GM21786 (cell line): ENCODE data around the gene MIPOL1.

Experiments used
- ATAC-seq: cut with Tn5 transposase; IDR thresholded peaks from one replicate; pipeline ENCODE4 v1.9.1; 2021; ENCODE audit not compliant: unreplicated experiment

The MIPOL1 gene

DNA sequence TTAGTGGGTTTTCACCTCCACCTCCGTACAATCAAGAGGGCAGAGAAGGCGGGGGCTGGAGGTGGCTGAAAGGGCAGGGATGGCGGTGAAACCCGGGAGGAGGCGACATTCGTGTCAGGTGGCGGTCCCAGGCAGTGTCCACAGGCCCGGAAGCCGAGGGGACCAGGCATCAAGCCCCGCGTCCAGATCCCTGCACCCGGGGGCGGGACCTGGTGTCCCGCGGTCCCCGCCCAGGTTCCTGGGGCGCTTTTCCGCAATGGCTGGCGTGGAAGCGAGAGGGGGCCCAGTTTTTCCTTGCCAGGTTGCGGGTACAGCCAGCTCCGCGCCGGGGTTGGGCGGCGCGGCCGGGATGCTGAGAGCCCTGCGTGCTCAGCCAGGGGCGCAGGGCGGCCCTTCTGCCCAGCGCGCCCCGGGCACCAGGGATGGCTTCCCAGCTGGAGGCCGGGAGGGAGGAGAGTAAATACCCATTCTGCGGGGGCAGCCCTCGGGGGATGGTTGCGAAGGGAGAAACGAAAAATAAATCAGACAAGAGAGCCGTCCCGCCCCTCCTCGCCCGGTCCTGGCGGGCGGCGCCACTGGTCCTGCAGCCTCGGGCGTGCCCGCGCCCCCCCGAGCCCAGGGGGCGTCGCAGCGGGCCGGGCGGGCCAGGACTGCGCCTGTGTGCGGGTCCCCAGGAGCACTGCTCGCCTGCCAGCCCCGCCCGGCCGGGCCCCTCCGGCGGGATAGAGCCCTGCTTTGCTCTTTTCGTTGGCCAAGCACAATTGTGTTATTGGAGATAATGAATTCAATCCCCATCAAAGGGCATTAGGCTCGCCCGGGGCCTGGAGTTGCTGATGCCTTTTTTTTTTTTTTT is 385.8 kb downstream of the MIPOL1 start:
- no peak for ATAC-seq

DNA sequence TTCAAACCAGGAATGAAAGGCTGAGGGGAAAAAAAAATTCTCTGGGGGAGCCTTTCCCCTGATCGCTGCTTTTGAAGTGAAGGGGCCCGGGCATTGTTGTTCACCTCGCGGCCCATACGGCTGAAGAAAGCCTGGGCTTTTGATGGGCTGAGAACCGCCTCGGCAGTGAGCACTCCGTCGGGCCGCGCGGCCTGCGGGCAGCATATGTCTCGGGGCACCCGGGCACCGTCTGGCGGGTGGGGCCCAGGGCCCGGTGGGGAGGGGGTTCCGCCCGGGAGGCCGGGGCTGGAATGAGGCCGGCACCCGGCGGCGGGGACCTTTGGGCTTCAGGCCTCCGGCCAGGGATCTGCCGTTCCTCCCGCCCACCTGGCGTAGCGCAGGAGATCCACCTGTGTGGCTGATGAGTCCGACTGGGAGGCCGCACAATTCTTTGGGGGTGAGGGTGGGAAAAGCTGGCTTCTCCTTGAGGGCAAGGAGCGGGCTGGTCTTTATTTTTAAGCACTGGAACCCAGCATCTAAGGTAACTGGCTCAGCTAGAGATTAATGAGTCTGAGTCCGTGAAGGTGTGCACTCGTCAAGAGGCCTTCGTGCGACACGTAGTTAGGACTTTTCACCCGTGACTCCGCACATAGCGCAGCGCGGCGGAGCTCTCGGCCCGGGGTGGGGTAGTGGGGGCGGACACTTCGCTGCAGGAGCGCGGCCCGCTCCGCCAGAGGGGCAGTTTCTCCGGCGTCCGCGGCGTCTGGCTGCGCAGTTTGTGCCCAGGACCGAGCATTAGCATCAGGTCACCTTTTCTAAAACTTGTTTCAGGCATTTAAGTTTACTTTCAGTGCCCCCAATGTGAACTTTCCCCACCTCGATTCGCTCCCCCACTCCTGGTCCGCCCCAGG is 386.7 kb downstream of the MIPOL1 start:
- no peak for ATAC-seq

DNA sequence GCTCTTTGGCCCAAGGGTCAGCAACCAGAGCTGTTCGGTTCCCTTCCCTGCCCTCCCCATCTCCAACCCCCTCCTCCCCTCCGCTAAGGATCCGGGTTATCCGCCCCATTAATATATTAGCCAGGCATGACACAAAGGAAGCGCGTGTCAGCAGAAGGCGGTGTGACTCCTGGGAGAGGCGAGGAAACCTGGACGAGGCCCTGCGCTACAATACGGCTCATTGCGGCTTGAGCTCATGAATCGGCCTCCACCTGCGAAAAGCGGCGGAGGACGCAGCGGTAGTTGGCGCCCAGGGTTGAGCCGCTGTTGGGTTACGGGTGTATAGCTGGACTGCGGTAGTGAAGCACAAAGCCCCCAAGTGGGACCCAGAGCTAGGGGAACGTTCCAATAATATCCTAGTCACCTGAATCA is 387.4 kb downstream of the MIPOL1 start:
- ATAC-seq = no peak

DNA sequence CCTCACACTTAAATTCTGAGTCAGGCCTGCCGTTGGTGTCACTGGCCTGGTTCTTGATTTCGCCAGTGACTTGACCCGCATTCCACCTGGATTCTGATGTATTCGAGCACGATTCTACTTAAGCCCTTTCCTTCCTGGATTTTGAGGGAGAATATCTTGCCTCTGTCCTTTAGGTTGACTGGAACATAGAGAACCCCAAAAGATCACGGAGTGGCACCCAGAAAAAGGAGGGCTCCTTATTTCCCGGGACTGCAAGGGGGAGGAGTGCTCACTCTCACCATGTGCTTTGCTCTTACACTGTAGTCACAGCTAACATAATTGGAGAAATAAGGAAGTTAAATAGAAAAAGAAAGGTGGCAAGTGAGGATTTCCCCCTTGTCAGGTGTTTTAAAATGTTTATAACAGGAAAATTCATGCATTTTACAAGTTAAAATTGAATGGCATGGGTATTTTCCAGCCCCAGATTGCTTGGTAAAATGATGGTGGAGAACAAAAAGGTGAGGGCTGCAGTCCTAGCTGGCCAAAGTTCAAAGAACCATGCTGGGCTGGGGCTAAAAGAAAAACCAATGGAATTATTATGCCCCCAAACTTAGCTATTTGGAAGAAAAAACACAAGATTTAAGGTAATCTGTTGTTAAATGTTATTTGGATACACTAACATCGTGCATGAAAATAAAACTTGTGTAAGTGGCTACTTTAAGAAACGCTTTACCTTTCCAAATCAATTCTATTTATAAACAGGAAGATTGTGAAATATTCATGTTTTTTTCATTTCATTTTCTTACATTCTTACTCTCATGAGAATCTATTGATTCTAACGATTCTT is 388.4 kb downstream of the MIPOL1 start:
- ATAC-seq = no peak

DNA sequence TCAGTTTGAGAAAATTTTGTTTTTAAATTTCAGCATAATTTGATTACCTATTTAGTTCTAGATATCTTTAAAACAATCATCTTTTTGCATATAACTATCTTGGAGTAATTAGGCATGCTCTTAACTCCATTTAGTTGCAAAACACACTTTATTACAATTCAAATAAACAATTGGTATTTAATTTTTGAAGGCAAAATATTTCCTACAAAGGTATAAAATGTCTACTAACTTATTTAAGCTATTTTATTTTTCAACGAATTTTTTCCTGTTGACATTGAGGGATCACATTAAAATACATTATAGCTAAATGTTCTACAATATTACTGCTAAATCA is 389.0 kb downstream of the MIPOL1 start:
- ATAC-seq = no peak

DNA sequence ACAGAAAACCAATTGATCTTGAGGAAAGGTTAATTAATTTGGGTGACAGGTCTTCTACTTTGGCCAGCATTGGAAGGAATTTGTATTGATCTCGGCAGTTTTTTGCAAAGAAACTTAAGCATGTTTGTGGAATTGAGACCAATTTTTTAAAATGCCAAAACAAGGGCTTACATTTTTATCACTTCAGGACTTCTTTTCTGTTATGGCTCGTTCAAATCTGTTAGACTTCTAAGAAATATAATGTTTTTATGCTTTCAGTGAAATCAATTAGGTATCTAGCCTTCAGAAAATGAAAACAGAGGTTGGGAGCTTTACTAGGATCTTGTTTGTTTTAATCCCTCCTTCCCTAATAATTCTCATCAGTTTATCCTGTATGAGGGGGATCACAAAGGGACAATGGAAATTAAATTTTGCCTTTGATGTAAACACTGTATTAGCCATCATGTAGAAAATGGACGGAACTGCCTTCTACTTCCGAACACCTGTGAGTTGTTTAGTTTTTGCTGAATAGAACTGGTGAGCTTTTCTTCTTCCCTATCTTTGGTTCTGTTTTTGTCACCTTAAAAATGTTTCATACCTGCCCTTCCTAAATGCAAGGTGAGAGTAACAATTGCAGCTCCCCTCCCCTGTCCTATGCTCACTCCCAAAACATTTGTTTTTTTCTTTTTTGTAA is 389.5 kb downstream of the MIPOL1 start:
- ATAC-seq = no peak

DNA sequence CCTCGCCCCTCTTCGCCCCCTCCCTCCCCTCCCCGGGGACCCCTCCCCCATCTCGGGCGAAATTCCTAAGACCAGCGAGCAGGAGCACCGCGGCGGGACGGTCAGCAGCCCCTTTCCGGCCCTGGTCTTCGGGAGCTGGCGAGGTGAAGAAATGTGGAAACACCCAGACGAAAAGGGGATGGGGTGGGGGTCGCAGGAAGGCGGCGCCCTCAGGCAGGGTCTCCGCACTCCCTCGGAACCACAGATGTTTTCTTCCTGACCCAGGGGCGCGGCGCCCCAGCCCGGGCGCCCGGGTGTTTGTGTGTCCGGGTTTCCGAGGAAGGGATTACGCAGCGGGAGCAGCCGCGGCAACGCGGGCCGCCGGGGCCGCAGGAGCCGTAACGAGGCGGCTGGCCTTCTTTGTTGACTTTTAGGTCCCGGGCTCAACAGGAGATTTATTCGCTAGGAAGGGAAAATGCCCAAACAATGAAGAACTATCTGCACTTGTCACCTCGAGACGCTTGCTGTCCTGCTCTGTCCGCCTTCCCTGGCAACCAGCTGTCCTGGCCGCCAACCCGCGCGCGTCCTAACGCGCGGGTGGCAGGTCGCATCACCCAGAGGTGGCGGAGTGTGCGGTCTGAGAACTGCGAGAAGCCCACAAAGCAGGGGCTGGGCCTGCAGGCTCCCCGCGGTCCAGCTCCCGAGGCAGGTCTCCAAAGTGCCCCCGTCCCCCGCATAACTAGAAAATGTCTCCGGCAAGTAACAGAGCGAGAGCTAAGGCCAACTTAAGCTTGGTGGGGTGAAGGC is 390.3 kb downstream of the MIPOL1 start:
- ATAC-seq = no peak

DNA sequence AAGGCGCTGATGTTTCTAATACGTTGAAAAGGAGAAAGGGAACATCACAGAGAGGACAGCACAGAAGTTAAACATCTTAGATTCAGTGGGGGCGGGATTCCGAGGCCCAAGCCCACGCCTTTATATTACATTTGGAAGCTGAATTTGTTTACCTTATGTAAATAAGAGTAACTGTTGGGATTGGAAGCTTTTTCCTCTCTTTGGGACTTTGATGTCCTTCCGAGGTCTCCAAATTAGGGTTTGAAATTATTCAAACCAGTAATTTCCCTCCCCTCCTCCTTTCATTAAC is 390.9 kb downstream of the MIPOL1 start:
- no peak for ATAC-seq

DNA sequence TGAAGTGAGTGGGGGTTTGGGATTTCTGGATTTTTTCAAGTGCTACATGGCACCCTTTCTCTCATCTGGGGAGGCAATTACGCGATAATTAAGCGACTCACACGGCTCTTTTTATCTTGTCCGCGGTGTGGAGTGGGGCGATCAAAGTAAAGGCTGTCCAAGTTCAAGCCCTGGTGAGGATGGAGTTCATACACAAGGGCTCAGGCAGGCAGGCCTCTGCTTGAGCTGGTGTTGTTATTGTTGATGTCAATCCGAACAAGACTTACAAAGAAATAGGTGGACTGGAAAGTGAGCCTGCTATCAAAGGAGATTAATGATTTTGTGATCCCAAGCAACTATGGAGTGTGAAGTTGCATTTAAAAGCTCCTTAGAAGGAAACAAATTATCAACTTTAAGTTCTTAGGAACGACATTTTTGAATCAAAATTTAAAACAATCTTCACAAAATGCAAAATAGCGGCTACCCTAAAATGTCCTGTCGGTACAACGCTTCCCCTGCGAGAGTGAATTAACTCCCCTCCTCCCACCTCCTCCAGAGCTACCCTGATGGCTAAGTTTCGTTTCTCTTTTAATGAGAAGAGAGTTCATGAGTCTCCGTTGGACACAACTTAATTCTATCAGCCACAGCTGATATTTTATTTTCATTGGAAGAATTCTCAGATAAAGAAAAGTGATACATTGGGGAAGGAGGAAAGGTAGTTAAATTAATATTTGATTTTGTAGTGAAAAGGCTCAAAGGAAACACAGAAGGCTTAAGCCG is 391.4 kb downstream of the MIPOL1 start:
- no peak for ATAC-seq

DNA sequence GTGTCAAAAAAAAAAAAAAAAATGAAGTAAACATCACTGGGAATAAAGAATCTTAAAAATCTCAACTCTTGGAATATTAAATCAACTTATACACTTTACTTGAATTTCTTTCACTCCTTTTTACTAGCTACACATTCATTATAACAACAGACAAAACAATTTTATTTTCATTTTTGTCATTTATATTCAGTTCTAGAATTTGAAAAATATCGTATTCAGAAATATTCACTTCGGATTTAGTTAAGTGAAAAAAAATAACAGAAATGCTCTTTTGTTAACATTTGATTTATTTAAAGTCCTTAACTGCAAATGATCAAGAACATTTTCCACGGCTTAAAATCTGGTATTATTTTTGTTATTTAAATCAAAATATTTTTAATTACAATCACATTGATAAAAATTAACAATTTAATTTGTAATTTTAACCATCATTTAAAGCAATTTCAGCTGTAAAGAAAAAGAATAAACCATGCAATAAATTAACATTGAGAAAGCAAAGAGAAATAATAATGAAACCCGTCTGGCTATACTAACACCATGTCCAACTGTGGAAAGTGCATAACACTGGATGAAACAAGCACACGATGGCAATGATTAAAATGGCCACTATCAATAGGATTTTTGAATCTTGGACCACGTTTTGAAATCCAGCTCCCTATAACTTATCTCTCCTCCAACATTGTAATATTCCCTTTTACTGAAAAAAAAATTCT is 392.1 kb downstream of the MIPOL1 start:
- no peak for ATAC-seq

DNA sequence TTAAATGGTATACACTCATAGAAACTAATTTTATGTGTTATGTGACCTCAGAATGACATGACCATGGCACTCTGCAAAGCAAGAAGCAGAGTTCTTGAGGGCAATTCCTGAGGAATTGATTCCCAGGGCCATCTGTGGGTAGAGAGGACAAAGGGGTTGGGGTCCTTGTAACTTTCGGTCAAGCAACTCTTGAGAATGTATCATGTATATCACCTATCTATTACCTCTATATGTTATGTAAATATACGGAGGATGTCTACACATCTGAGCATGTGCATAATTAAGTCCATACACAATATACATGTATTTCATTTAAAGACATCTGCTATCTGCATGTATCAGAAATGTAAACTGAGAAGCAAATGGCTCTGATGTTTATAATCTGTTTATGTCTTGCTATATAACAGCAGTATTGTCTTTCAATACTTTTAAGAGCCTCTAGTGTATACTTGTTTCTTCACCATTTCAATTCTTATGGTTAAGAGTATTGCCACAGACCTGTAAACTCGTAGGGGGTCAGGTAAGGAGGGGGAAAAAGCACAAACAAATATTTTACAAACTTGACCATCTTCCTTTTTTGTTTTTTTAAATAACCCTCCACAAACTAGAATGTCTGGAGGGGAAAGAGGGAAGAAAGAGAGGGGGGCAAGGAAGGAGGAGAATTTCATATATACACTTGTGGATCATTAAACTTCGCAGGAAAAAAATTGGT is 392.8 kb downstream of the MIPOL1 start:
- ATAC-seq = no peak

DNA sequence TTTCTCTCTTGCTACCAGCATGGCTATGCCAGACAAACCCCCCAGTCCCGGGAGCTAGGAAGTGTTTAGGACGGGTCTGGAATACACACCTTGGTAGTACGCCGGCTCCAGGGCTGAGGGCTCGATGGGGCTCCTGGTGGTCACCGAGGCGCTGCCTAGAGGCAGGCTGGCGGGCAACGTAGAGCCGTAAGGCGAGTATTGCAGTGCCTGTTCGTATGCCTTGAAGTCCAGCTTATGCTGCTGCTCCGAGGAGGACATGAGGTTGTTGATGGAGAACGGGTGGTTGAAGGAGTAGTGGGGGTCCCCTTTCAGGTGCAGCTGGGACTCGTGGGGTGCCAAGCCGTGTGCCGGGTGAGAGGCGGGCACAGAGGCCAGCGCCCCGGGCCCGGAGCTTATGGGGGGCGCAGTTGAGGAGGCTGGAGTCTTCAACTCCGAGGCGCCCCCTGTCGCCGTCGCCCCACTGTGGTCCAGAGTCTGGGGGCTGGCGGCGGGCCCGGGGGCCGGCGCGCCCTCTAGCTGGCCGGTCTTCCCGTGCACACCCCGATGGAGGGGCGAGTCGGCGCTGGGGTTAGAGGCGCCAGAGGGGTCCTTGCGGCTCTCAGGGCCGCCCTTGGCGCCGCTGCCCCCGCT is 393.7 kb downstream of the MIPOL1 start:
- ATAC-seq = no peak

DNA sequence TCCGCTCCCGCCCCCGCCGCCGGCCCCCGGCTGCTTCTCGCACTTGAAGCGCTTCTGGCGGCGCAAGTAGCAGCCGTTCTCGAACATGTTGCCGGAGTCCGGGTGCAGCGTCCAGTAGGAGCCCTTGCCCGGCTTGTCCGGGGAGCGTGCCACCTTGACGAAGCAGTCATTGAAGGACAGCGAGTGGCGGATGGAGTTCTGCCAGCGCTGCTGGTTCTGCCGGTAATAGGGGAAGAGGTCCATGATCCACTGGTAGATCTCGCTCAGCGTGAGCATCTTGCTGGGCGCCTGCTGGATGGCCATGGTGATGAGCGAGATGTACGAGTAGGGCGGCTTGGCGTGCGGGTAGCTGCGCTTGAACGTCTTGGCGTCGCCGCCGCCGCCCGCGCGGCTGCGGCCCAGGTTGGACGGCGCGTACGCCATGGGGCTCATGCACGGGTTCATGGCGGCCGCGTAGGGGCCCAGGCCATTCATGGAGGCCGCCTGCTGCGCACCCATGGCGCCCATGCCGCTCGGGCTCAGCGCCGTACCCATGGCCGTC is 394.3 kb downstream of the MIPOL1 start:
- ATAC-seq = no peak

DNA sequence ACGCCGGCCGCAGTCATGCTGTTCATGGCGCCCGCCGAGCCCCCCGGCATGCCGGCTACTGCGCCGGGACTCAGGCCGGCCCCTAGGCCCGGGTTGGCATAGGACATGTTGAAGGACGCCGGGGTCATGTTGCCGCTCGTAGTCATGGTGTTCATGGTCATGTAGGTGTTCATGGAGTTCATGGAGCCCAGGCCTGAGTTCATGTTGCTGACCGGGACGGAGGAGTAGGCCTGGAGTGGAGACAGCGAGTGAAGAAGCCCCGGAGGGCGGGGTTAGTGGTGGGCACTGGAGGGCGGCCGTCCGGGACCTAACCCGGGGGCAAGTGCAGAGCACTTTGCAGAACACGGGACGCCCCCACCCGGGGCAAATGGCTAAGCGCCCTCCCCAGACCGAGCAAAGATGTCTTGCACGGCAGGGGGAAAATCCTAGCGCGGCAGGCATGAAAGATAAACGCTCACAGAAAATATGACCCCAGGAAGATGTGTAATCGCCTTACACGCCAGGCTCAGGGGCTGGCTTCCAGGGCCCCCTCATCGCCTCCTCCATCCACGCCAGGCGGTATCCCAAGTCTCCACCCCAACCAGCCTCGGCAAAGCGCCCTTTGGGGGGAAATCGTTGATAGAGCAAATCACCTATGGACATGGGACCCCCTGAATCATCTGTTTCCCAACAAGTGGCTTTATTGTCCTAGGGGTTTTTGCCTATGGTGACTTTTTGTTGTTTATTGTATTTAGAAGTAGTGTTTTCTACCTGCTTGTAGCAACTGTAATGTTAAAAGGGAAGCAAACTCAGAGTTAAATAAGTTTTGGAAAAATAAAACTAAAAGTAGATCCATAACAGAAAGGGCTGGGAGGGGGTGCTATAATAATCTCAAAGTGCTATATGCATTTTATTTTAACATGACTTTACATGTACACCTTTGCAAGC is 395.0 kb downstream of the MIPOL1 start:
- no peak for ATAC-seq

DNA sequence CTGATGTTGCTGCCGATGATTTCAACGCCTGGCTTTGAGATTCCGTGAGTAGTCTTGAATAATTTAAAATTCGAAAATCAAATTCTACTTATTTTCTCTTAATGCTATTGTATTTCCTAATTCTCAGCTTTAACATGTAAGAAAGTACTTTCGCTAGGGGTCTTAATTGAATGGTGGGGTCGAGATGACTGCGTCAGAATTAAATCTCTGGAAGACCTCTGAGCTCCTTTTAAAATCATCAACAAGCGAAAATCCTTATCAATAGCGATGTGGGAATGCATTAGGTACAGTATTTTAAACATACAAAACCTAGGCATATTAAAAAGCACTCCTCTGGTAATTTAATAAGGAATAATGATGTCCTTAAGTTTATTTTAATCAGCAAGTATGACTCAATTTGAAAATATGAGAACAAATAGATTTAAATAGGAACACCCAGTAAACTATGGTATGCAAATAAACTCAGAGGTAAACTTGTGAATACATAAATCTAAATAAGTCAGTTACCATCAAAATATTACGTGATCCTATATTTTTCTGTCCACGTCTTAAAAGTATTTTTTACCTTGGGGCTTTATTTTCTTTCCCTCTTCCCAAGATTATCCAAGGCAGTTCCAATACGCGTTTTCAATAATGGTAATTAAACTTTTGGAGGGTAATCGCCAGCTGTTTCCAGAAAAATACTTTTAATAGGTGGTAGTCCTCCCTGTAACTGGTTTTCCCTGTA is 395.9 kb downstream of the MIPOL1 start:
- no peak for ATAC-seq
